PC-3 (cell line): ENCODE measurements around the gene ABCA7. TPM values are rescaled to one million over a fixed set of nuclear protein-coding genes. Genes with fewer than 3 reads are reported as not detected.

Source experiments
- ATAC-seq: fragments of 200-7000 bp; cut with Tn5 transposase; 2 replicates; pipeline ENCODE4 v1.9.1; 2020; ENCODE audit warnings: mild to moderate bottlenecking, moderate library complexity
- BruUV-seq: library from RNA; stranded (reverse); fragments of 400-500 nt; replicated peaks from 2 replicates; lab custom pipeline; 2021; lab: Mats Ljungman, UMichigan
- CTCF ChIA-PET: fragments of 300-600 bp; sonication (Branson Sonifier 250); formaldehyde crosslinking; loops from one replicate; lab custom pipeline; 2022; ENCODE audit warnings: antibody characterized with exemption; lab: Charles Lee
- POLR2A ChIA-PET: fragments of 300-600 bp; sonication (Branson Sonifier 250); formaldehyde crosslinking; loops from one replicate; lab custom pipeline; 2022; ENCODE audit warnings: antibody characterized with exemption; ENCODE audit not compliant: unreplicated experiment; lab: Charles Lee
- DNase-seq: peaks from one replicate; pipeline ENCODE4 v3.0.0-alpha.2; 2015
- H2AFZ ChIP-seq: fragments of 300-600 bp; sonication (generic); 2 replicates; pipeline ENCODE4 v1.6.0; 2016; ENCODE audit warnings: antibody characterized with exemption, low read length
- H3F3A ChIP-seq: fragments of 300-600 bp; sonication (generic); one replicate; pipeline ENCODE4 v1.6.0; 2017; ENCODE audit warnings: antibody characterized with exemption, low read length, control low read depth, mild to moderate bottlenecking; ENCODE audit not compliant: unreplicated experiment
- H3K27ac ChIP-seq: fragments of 300-600 bp; sonication (generic); 2 replicates; pipeline ENCODE4 v1.5.1; 2016; ENCODE audit warnings: mild to moderate bottlenecking, low read length
- H3K27me3 ChIP-seq: fragments of 300-600 bp; sonication (generic); 2 replicates; pipeline ENCODE4 v1.6.1; 2016; ENCODE audit warnings: low read length, mixed read lengths
- H3K36me3 ChIP-seq: fragments of 300-600 bp; sonication (generic); 2 replicates; pipeline ENCODE4 v1.6.1; 2016; ENCODE audit warnings: low read depth, mixed run types, low read length, mixed read lengths
- H3K4me1 ChIP-seq: fragments of 300-600 bp; sonication (generic); 2 replicates; pipeline ENCODE4 v1.5.1; 2016; ENCODE audit warnings: low read length; ENCODE audit not compliant: insufficient read depth
- H3K4me2 ChIP-seq: fragments of 300-600 bp; sonication (generic); 2 replicates; pipeline ENCODE4 v1.6.0; 2016; ENCODE audit warnings: low read length
- H3K4me3 ChIP-seq: fragments of 300-600 bp; sonication (generic); 2 replicates; pipeline ENCODE4 v1.5.1; 2016; ENCODE audit warnings: mild to moderate bottlenecking, low read length, mixed read lengths
- H3K79me2 ChIP-seq: fragments of 300-600 bp; sonication (generic); 2 replicates; pipeline ENCODE4 v1.6.1; 2017; ENCODE audit warnings: low read length, mixed read lengths
- H3K9ac ChIP-seq: fragments of 300-600 bp; sonication (generic); 2 replicates; pipeline ENCODE4 v1.6.0; 2016; ENCODE audit warnings: mild to moderate bottlenecking, low read length
- H3K9me2 ChIP-seq: fragments of 300-600 bp; sonication (generic); replicated peaks from 2 replicates; pipeline ENCODE4 v1.6.1; 2016; ENCODE audit warnings: mixed run types, low read length, mixed read lengths
- H3K9me3 ChIP-seq: fragments of 300-600 bp; sonication (generic); 2 replicates; pipeline ENCODE4 v1.6.1; 2016; ENCODE audit warnings: low read length, mixed read lengths
- H4K20me1 ChIP-seq: fragments of 300-600 bp; sonication (generic); 2 replicates; pipeline ENCODE4 v1.6.1; 2016; ENCODE audit warnings: low read length, mixed read lengths
- CTCF ChIP-seq: fragments of 300-600 bp; sonication (generic); conservative IDR thresholded peaks from 2 replicates; pipeline ENCODE4 v1.5.1; 2017; ENCODE audit warnings: antibody characterized with exemption, low read depth, mild to moderate bottlenecking, low read length
- EZH2 ChIP-seq: fragments of 300-600 bp; sonication (generic); IDR thresholded peaks from one replicate; pipeline ENCODE4 v1.6.1; 2017; ENCODE audit warnings: antibody characterized with exemption, mild to moderate bottlenecking, low read length; ENCODE audit not compliant: unreplicated experiment
- EZH2phosphoT487 ChIP-seq: fragments of 300-600 bp; sonication (generic); IDR thresholded peaks from 2 replicates; pipeline ENCODE4 v1.6.1; 2018; ENCODE audit warnings: mild to moderate bottlenecking, antibody characterized with exemption, low read length, borderline replicate concordance
- intact Hi-C: fragments of 100-400 bp; cut with micrococcal nuclease; formaldehyde crosslinking; loops from 2 replicates; pipeline ENCODE4 v1.9.0; 2023
- total RNA-seq: library from RNA; depleted of rRNA; stranded (reverse); fragments of >200 nt; gene quantifications from 2 replicates; pipeline ENCODE4 v1.2.3, GENCODE V29; 2014

ABCA7 gene
- total RNA-seq, 1 experiment from 2014 or later: 27.3 TPM

GRCh38 chr19:1093330-1093729 lies 53.4 kb downstream of the ABCA7 start:
- no TSS peak for BruUV-seq
- no peak for DNase-seq
- Histone ChIP-seq H3K36me3 (no peaks in the 10 kb centered on the region), H3K4me1 (peaks cover 18% of the 10 kb centered on the region), H3K9ac (no peak overlapping the region), H3K4me3 (peak overlapping the region; percentile 93), H2AFZ (no peak overlapping the region), H3F3A (no peaks in the 10 kb centered on the region), H3K9me2 (no peaks in the 10 kb centered on the region), H4K20me1 (peaks cover 10% of the 10 kb centered on the region; the same call in 1 of the 2 replicates), H3K27ac (no peak overlapping the region), H3K79me2 (peaks cover 30% of the 10 kb centered on the region), H3K9me3 (no peaks in the 10 kb centered on the region), H3K4me2 (peak overlapping the region; percentile 98), H3K27me3 (no peaks in the 10 kb centered on the region)
- POLR2A ChIA-PET: no interaction called here
- ATAC-seq: no peak
- TF ChIP-seq CTCF: no peak
- CTCF ChIA-PET: no interaction called here
- intact Hi-C loops: no loop called here

GRCh38 chr19:1093811-1094553 lies 54.1 kb downstream of the ABCA7 start:
- peaks cover 24% of the 10 kb centered on the region for H3K4me1 ChIP-seq
- no peak overlapping the region for H3K27ac ChIP-seq
- no TSS peak for BruUV-seq
- ChIA-PET CTCF (no interaction called here), POLR2A (no interaction called here)
- H3K9me2 ChIP-seq: no peaks in the 10 kb centered on the region
- peaks cover 10% of the 10 kb centered on the region; the same call in 1 of the 2 replicates for H4K20me1 ChIP-seq
- peak overlapping the region; percentile 93 for H3K4me3 ChIP-seq
- no peaks in the 10 kb centered on the region for H3K36me3 ChIP-seq
- peaks cover 30% of the 10 kb centered on the region for H3K79me2 ChIP-seq
- H3K27me3 ChIP-seq: no peaks in the 10 kb centered on the region
- peaks cover 1% of the 10 kb centered on the region for H3F3A ChIP-seq
- ATAC-seq (no peak), DNase-seq (no peak)
- H3K4me2 ChIP-seq: peak overlapping the region; percentile 98
- TF ChIP-seq EZH2: no peak
- TF ChIP-seq EZH2phosphoT487: no peak
- no peak for TF ChIP-seq CTCF
- peak overlapping the region; percentile 91 for H3K9ac ChIP-seq
- intact Hi-C loops: no loop called here
- no peaks in the 10 kb centered on the region for H3K9me3 ChIP-seq
- no peak overlapping the region for H2AFZ ChIP-seq

GRCh38 chr19:1094655-1094977 lies 54.7 kb downstream of the ABCA7 start:
- H3K9me2 ChIP-seq: no peaks in the 10 kb centered on the region
- ATAC-seq (no peak), DNase-seq (no peak)
- intact Hi-C loops: no loop called here
- POLR2A ChIA-PET: no interaction called here
- H3K27me3 ChIP-seq: no peaks in the 10 kb centered on the region
- H3K9ac ChIP-seq: peak overlapping the region; percentile 91
- H2AFZ ChIP-seq: no peak overlapping the region
- BruUV-seq: no TSS peak
- peaks cover 29% of the 10 kb centered on the region for H3K4me1 ChIP-seq
- no peaks in the 10 kb centered on the region for H3K9me3 ChIP-seq
- H3F3A ChIP-seq: peaks cover 4% of the 10 kb centered on the region
- H4K20me1 ChIP-seq: peaks cover 10% of the 10 kb centered on the region; the same call in 1 of the 2 replicates
- CTCF ChIA-PET: no interaction called here
- TF ChIP-seq CTCF (no peak), EZH2phosphoT487 (no peak), EZH2 (no peak)
- no peak overlapping the region for H3K27ac ChIP-seq
- H3K4me2 ChIP-seq: peak overlapping the region; percentile 98
- peaks cover 30% of the 10 kb centered on the region for H3K79me2 ChIP-seq
- peak overlapping the region; percentile 93 for H3K4me3 ChIP-seq
- no peaks in the 10 kb centered on the region for H3K36me3 ChIP-seq
